Airway epithelial cell (primary cell): ENCODE results near the gene RAB11FIP3. TPM values are rescaled to one million over a fixed set of nuclear protein-coding genes. Genes with fewer than 3 reads are reported as not detected.

Experiments used
- total RNA-seq: library from RNA; depleted of rRNA; stranded (reverse); fragments of >200 nt; gene quantifications from 2 replicates; pipeline ENCODE4 v1.2.3, GENCODE V29; 2015

The RAB11FIP3 gene, protein sequence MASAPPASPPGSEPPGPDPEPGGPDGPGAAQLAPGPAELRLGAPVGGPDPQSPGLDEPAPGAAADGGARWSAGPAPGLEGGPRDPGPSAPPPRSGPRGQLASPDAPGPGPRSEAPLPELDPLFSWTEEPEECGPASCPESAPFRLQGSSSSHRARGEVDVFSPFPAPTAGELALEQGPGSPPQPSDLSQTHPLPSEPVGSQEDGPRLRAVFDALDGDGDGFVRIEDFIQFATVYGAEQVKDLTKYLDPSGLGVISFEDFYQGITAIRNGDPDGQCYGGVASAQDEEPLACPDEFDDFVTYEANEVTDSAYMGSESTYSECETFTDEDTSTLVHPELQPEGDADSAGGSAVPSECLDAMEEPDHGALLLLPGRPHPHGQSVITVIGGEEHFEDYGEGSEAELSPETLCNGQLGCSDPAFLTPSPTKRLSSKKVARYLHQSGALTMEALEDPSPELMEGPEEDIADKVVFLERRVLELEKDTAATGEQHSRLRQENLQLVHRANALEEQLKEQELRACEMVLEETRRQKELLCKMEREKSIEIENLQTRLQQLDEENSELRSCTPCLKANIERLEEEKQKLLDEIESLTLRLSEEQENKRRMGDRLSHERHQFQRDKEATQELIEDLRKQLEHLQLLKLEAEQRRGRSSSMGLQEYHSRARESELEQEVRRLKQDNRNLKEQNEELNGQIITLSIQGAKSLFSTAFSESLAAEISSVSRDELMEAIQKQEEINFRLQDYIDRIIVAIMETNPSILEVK
- total RNA-seq: 15.2 and 16.9 TPM in 2 replicates

DNA sequence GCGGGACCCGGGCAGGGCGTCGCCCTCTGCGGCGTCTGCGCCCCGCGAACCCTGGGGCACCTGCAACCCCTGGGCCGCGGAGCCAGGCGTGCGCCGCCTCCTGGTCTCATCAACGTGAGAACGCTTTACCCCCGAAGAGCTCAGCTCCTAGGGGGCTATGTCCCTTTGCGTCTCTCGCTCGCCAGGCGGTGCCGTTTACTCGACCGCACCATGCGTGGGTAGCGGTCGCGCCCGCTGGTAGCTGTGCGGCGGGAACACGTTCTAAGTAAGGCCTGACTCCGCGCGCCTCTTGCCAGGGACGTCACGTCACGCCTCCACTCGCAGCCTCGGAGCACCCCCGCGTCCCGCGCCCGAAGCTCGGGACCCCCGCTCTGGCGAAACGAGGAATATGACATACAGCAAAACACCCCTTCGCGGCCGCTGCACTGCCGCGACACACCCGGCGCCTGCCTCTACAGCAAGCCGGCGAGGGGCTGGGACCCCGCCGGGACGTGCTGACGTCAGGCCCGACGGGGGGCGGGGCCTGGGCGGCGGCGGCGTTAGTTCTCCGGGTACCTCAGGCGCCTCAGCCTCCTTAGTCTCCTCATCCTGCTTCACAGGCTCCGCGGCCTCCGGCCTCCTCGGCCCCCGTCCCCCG lies at the start of gene RAB11FIP3:
Gene RAB11FIP3, plus strand, starts transcription at position 568 of the 637 bp plus-strand sequence. CDS start 358 bp downstream, outside the sequence.

DNA sequence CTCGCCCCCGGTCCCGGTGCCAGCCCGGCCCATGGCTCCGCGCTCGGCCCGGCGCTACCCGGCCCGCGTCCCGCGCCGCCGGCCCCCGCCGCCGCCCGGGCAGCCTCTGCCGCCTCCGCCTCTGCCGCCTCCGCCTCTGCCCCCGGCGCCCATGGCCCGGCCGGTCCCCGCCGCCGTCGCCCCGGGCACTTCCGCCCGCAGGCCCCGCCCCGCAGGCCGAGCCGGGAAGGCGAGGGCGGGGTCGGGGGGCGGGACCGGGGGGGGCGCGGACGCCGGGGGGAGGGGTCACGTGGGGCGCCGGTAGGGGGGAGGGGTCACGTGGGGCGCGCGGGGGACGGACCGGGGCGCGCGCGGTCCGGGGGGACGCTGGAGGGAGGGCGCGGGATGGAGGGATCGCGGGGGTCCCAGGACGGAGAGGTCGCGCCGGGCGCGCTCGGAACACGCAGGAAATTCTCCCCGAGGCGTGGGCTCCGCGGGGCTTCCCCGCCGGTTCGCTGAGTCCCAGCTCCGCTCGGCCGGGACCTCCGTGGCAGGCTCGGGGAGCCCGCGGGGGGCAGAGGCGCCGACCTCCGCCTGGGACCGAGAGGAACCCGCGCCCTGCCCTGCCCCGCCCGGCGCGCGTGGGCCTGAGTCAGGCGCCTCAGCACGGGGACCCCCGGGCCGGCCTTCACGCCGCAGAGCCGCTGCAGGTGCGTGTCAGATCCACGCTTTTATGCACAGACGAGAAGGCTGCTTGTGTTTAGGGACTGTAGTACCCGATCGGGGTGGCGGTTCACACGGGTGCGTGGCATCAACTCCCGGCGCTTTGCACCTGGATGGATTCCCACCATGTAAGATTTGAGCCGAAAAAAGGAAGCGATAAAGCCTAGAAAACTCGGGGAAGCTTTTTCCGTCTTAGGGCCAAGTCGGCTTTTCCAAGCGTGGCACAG lies 43.4 kb upstream of the RAB11FIP3 start, which contains the start of gene PGAP6:
Gene PGAP6, minus strand, starts transcription at position 190 of the 929 bp plus-strand sequence. Its CDS starts 157 bp downstream, at position 33.

DNA sequence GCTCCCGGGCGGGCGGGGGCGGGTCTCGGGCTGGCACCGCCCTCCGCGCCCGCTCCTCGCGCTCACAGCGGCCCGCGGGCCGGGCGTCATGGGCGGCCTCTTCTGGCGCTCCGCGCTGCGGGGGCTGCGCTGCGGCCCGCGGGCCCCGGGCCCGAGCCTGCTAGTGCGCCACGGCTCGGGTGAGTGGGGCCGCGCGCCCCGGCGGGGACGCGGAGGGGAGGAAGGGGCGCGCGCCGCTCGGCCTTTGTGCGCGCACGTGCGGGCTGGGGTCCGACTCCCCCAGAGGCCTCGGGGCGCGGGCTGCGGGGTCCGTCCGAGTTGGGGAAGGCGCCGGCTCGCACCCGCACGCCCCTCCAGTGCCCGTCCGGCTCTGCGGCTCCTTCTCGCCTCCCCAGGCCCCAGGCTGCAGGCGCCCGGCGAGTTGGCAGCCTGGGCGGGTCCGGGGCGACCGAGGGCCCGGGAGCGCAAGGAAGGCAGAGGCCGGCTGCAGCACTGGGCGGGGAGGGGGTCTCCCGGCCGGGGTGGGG lies 28.3 kb upstream of the RAB11FIP3 start, which contains the start of gene NME4:
Gene NME4, plus strand, starts transcription at position 65 of the 527 bp plus-strand sequence. Its CDS starts 24 bp downstream, at position 89.

DNA sequence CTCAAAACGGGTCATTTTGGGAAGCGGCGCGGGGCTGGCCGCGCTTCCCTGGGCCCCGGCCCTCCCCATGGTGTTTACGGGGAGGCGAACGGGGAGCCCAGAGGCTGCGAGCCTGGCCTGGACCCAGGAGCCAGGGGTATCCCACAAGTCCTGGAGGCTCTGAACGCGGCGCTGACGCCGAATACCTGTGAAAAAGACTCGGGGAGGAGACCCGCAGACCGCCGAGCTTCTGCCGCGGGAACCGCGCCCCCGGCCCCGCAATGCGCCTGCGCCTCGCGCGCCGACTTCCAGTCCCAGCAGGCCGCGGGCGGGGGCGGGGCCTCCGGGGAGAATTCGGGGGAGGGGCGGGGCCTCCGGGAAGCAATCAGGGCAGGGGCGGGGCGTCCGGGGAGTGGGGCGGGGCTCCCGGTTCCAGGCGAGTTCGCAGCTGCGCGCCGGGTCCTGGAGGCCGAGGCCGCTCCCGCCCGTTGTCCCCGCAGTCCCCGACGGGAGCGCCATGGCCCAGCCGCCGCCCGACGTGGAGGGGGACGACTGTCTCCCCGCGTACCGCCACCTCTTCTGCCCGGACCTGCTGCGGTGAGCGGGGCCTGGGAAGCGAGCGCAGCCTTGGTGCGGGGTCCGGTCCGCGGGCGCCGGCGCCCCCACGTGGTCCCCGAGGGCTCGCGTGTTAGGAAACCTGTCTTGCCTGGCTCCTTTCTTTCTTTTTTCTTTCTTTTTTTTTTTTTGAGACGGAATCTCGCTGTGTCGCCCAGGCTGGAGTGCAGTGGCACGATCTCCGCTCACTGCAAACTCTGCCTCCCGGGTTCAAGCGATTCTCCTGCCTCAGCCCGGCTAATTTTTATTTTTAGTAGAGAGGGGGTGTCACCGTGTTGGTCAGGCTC lies 23.7 kb upstream of the RAB11FIP3 start, which contains the start of gene DECR2:
Gene DECR2, plus strand, starts transcription at position 418 of the 881 bp plus-strand sequence. Its CDS starts 79 bp downstream, at position 497.

DNA sequence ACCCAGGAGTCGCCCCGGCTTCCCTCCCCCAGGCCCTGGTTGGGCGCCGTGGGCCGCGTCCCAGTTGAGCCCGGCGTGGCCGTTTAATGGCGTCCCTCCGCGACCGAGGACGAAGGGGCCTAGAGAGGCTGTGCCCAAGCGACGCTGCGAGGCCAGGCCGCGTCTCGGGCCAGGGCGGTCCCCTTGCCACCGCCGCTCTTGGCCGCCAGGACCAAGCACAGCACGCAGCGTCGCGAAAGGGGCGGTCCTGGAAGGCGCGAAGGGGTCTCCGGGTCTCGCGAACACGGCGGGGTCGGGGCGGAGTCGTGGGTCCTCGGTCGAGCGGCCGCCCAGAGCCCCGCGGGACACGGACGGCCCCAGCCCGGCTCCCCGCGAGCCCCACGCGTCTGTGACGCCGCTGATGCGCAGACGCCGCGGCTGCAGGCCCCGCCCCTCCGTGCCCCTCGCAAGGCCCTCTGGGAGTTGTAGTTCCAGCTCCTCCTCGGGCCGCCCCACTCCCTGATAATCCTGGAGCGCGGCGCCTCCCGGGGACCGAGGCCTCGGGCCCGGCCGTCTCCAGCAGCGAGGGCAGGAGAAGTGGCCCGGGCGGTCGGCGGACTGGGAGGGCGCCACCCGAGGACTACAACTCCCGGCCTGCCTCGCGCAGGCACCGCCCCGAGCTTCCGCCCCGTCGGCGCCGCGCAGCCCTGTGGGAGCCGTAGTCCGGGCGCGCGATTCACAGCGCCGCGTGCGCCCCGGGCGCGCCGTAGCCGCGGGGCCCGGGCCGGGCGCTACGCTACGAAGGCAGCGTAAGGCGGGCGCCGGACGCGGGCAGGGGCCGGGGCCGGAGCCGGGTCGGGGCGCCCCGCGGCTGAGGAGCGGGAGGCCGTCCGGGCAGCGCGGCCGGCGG lies 101.8 kb downstream of the RAB11FIP3 start, which contains the start of gene CAPN15:
Gene CAPN15, plus strand, starts transcription at position 698 of the 889 bp plus-strand sequence. CDS start 19,127 bp downstream, outside the sequence.

DNA sequence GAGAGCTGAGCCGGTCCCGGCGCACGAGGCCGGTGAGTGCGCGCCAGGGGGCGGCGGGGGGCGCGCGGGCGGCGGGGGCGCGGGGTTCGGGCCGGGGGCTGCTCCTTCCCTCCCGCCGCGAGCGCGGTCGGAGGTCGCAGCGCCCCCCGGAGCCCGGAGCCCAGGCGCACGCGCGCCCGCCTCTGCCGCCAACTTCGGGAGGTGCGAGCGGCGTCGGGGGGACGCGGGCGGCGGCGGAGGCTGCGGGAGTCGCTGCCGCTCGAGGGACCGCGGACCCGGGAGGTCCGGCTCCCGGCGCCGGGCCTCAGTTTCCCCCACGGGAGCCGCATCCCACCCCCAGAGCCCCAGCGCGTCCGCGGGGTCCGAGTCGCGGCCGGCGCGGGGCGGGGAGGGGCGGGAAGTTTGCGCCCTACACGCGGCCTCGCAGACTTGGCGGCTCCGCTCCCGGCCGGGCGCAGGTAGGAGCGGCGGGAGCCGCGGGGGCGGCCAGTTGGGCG lies 134.8 kb downstream of the RAB11FIP3 start, which contains the start of gene PRR35:
Gene PRR35, plus strand, starts transcription at position 191 of the 497 bp plus-strand sequence. CDS start 2,901 bp downstream, outside the sequence.

DNA sequence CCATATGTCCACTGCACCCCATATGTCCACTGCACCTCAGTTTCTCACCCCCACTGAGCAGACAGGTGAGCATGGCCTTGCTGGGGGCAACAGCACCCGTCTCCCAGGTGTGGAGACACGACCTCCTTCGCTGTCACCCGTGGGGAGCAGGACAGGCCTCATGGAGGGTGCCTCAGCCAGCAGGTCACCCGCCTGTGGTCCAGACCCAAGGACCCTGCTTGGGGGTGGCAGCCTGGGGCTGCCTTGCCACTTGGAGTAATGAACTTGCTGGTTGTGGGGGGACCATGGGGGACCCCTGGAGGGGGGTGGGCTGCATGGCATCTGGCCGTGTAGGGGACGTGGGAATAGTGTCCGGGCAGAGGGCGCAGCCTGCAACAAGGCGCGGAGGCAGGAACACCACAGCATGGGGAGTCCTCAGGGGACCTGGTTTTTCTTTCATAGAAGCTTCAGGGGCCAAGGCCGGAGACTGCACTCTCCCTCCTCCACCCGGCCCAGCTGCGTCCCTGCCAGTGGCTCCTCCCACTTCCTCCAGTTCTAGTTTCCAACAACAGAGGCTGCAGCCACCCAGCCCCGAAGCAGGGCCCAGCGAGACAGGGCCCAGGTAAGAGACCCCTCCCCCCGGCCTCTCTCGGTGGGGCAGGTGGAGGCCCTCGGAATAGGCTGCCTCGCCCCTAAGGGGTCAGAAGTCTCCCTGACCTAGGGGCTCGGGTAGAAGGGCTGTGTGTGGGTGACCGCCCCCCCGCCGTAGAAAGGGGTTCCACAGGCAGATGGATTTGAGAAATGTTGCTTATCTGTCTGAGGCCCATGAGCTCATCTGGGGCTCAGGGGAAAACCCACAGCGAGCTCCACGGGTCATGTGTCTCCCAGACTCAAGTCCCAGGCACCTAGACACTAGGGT lies 141.3 kb downstream of the RAB11FIP3 start, which contains the start of gene NHLRC4:
Gene NHLRC4, plus strand, starts transcription at position 531 of the 898 bp plus-strand sequence. CDS start 1,043 bp downstream, outside the sequence.

DNA sequence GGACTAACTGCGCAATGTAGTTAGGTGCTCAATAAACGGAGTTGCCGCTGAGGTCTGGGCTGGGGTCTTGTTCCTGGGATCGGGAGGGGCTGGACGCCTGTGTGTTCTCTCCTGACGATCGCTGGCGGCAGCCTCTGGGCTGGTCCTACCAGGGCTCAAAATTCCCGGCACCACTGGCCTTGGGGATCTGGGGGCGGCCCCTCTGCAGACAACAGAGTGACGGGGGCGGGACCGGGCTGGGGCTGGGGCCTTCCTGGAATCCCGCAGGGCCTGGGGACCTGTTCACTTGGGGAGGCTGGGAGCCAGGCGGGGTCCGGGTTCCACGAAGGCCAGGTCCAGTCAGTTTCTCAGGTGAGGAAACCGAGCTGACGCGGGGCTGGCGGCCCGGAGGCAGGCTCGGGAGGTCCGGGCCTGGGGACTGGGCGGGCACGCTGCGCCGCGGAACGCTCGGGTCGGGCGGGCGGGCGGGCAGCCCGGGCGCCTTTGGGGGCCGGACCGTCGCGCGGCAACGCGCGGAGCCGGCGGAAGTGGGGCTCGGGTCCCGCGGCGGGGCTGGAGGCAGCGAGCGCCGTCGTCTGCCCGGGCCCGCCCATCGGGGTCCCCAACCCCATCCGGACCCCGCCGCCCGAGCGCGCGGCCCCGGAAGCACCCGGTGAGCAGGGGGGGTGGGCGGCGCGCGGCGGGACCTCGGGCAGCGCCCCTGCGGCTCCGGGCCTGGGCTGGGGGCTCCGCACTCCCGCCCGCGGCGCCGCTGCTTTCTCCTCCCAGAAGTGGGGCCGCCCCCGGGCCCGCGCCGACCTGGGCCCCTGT lies 144.2 kb downstream of the RAB11FIP3 start, which contains the start of gene PIGQ:
Gene PIGQ, plus strand, starts transcription at position 524 of the 810 bp plus-strand sequence. CDS start 4,107 bp downstream, outside the sequence.

Other genes with a start within 250 kb of the RAB11FIP3 start
- 0.99 TPM in 1 of 2 replicates, not detected in the other for gene HBA1, start 249.0 kb upstream of the RAB11FIP3 start, total RNA-seq
- gene HBQ1, start 245.2 kb upstream of the RAB11FIP3 start, total RNA-seq: 3.7 and 7.9 TPM in 2 replicates
- gene LUC7L, start 196.2 kb upstream of the RAB11FIP3 start, total RNA-seq: 37.3 and 38.4 TPM in 2 replicates
- 62.7 and 69.4 TPM in 2 replicates for gene FAM234A, start 190.8 kb upstream of the RAB11FIP3 start, total RNA-seq
- gene RGS11, start 149.7 kb upstream of the RAB11FIP3 start, total RNA-seq: 0.56 and 0.70 TPM in 2 replicates
- gene ARHGDIG, start 145.1 kb upstream of the RAB11FIP3 start, total RNA-seq: 0.60 and 1.6 TPM in 2 replicates
- 0.37 TPM in 1 of 2 replicates, not detected in the other for gene PDIA2, start 142.5 kb upstream of the RAB11FIP3 start, total RNA-seq
- gene AXIN1, start 72.9 kb upstream of the RAB11FIP3 start, total RNA-seq: 33.3 and 34.9 TPM in 2 replicates
- gene MRPL28, start 55.1 kb upstream of the RAB11FIP3 start, total RNA-seq: 171 and 215 TPM in 2 replicates
- gene PGAP6, start 43.7 kb upstream of the RAB11FIP3 start, total RNA-seq: 48.3 and 56.3 TPM in 2 replicates
- 140 and 168 TPM in 2 replicates for gene NME4, start 28.4 kb upstream of the RAB11FIP3 start, total RNA-seq
- 14.5 and 17.5 TPM in 2 replicates for gene DECR2, start 23.8 kb upstream of the RAB11FIP3 start, total RNA-seq
- 45.1 and 52.1 TPM in 2 replicates for gene CAPN15, start 102.1 kb downstream of the RAB11FIP3 start, total RNA-seq
- gene PRR35, start 134.7 kb downstream of the RAB11FIP3 start, total RNA-seq: not detected in 2 replicates
- 0.28 TPM in 1 of 2 replicates, not detected in the other for gene NHLRC4, start 141.4 kb downstream of the RAB11FIP3 start, total RNA-seq
- gene PIGQ, start 144.3 kb downstream of the RAB11FIP3 start, total RNA-seq: 25.6 and 30.4 TPM in 2 replicates
- 21.7 and 24.5 TPM in 2 replicates for gene RAB40C, start 164.4 kb downstream of the RAB11FIP3 start, total RNA-seq
- 0.14 and 0.21 TPM in 2 replicates for gene WFIKKN1, start 205.3 kb downstream of the RAB11FIP3 start, total RNA-seq
- 184 and 265 TPM in 2 replicates for gene METTL26, start 210.7 kb downstream of the RAB11FIP3 start, total RNA-seq
- gene MCRIP2, start 216.2 kb downstream of the RAB11FIP3 start, total RNA-seq: 51.2 and 60.1 TPM in 2 replicates
- gene WDR90, start 223.7 kb downstream of the RAB11FIP3 start, total RNA-seq: 11.3 and 15.0 TPM in 2 replicates
- 57.4 and 65.5 TPM in 2 replicates for gene RHOT2, start 242.5 kb downstream of the RAB11FIP3 start, total RNA-seq